T1000 (cell line): ENCODE results near the gene FAM111B.
"Not testable (repeated sequence)": the region's sequence is repeated elsewhere in the genome, so short reads cannot be mapped to it uniquely, and the experiment has no call there.

Experiments
- DNase-seq: peaks from one replicate; lab custom pipeline; 2025; ENCODE audit warnings: mixed read lengths; lab: John Stamatoyannopoulos, UW

The FAM111B gene, protein sequence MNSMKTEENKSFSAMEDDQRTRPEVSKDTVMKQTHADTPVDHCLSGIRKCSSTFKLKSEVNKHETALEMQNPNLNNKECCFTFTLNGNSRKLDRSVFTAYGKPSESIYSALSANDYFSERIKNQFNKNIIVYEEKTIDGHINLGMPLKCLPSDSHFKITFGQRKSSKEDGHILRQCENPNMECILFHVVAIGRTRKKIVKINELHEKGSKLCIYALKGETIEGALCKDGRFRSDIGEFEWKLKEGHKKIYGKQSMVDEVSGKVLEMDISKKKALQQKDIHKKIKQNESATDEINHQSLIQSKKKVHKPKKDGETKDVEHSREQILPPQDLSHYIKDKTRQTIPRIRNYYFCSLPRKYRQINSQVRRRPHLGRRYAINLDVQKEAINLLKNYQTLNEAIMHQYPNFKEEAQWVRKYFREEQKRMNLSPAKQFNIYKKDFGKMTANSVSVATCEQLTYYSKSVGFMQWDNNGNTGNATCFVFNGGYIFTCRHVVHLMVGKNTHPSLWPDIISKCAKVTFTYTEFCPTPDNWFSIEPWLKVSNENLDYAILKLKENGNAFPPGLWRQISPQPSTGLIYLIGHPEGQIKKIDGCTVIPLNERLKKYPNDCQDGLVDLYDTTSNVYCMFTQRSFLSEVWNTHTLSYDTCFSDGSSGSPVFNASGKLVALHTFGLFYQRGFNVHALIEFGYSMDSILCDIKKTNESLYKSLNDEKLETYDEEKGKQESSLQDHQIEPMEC

DNA sequence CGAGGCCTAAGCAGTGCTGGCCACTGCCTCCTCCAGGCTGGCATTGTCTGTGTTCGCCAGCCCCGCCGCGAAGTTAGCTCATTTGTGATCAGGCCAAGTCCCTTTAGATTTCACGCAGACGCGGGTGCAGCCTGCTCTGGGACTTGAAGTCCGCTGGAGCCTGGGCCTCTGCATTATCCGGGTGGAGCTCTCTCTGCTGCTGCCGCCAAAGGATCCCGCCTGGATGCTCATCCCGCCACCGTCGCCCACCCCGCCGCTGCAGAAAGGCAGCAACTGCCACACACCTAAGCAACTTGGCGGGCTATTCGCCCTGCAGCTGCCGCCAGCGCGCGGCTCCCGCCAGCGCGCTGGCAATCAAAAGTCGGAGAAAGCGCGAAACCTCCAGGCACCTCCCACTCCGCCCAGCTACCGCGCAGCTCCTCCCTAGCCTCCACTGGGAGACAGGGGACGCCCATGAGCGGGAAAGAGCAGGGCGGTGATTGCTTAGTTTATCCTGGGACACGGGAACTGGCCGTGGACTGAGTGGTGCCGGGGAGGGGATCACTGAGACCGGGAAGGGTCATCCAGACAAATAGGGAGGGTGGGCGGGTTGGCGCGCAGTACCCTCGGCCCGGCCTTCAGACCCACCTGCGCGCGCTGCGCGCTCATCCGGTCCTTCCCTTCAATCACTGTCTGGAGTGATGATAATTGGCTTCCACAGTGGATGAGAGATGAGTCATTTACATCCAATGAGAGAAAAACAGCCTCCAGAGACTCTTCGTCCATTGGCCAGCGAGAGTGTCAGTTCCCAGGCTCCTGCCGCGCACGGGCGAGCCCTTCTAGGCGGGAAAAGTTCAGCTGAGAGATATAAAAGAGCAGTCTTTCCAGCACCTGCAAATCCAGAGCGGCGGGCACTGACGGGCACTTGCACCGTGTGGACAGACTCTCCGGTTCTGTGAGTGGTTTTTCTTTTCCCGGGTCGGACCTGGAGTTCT is at the start of gene FAM111B:
Gene FAM111B (plus strand): TSS at position 875 of the 974 bp plus-strand sequence. CDS start 2,389 bp downstream, outside the sequence.
- peak; percentile 78 for DNase-seq

DNA sequence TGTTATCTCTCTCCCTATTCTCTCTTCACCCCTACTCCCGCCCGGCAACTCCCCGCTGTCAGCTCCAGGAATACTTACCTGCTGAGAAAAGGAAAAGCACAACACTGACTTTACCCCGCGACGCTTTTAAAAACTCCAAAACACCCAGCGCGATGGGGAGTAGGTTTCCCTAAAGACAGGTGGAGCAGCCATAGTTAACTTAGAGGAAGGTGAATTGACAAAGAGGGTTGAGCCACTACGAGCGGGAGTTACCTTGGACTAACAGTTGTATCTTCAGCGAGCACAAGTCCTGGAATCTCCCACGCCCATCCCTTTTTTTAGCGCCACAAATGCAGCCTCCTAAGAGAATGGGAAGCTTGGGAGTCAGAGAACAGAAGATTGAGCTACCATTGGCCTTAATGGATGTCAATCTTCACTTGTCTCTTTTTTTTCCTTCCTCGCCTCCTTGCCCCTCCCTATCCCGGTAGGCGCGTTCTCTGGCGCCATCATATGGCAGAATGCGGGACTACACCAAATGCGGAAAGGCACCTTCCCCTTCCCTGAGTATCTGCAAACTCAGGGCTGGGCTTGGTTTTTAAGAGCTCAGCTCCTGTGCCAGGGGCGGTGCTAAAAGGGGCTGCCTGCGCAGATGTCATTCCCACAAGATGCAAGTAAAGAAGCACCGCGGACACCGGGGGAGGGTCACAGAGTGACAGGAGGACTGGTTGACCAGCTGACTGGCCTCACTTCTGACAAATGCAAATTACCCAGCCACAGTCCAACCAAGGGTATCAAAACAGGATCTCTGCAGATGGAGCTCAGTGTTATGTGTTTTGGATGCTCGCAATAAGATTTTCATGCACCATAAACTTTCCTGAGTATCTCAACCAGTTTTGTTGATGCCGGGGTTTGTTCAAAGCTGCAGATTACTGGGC is 48.7 kb upstream of the FAM111B start:
- DNase-seq, result peak; percentile 21

DNA sequence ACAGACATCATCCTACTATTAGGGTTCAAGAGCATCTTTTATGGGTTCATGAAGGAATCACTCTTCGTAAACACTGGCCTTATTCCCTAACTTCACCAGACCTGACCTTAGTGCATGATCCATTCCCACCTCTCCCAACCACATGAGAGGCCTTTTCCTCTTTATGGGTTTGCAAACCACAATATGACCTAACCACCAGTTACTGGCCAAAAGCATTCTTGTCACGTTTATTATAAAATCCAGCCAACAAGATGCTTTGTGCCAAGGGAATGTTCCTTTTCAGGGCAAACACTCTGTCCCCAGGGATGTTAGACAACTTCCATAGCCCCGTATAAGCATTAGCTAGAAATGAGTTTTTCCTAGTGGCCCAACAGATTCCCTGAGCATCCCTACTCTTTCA is 46.9 kb upstream of the FAM111B start:
- not testable (repeated sequence) for DNase-seq

DNA sequence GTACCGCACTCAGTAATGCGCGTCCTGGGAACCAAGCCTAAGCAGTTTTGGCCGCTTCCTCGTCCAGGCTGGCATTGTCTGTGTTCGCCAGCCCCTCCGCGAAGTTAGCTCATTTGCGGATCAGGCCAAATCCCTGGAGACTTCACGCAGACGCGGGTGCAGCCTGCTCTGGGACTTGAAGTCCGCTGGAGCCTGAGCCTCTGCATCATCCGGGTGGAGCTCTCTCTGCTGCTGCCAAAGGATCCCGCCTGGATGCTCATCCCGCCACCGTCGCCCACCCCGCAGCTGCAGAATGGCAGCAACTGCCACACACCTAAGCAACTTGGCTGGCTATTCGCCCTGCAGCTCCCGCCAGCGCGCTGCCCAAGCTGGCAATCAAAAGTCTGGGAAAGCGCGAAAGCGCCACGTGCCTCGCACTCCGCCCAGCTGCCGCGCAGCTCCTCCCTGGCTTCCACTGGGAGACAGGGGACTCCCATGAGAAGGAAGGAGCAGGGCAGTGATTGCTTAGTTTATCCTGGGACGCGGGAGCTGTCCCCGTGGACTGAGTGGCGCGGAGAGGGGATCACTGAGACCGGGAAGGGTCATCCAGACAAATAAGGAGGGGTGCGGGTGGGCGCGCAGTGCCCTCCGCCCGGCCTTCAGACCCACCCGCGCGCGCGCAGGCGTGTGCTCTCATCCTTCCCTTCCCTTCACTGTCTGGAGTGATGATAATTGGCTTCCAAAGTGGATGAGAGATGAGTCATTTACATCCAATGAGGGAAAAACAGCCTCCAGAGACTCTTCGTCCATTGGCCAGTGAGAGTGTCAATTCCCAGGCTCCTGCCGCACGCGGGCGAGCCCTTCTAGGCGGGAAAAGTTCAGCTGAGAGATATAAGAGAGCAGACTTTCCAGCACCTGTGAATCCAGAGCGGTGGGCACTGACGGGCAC is 44.2 kb upstream of the FAM111B start:
- no peak for DNase-seq

DNA sequence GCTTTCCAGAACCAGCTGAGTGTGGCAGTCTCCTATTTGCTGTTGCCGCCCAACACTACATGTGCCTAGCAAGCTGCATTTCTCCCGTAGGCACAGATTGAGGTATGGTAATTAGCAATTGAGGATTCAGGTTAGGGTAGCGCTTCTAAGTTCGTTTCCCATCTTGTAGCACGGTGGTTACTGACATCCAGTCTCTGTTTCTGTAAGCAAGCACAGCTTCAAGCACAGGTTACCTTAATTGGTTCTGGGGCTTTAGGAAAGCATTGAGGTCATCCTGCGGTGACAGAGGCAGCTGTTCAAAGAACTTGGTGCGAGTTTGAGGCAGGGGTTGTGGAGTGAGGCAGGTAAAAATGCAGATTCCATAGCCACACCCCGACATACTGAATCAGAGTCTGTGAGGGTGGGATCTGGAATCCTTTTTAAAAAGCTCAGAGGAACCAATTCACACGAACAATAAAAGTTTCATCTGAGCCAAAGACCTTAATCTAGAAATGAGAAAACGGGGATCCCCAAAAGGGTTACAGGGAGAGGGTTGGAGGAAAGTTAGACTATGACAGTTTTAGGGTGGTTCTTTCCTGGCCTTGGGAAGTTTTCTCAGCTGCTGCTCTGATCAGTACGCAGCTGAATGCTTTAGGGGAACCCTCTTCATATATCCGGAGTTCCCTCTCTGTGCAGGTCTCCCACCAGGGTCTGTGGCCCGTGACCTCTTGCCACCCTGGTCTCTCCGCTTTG is 42.9 kb upstream of the FAM111B start:
- DNase-seq, result not testable (repeated sequence)

DNA sequence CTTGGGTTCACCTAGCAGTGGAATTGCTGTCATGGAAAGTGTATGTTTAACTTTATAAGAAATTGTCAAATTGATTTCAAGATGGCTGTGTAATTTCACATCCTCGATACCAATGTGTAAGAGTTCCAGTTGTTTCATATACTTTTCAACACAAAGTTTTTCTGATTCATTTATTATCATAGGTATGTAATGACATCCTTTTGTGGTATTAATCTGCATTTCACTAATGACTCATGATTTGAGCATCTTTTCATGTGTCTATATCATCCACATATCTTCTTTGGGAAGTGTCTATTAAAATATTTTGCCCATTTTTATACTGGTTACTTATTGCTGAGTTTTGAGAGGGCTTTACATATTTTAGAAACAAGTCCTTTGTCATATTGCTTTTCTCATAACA is 38.0 kb upstream of the FAM111B start:
- DNase-seq, result no peak

DNA sequence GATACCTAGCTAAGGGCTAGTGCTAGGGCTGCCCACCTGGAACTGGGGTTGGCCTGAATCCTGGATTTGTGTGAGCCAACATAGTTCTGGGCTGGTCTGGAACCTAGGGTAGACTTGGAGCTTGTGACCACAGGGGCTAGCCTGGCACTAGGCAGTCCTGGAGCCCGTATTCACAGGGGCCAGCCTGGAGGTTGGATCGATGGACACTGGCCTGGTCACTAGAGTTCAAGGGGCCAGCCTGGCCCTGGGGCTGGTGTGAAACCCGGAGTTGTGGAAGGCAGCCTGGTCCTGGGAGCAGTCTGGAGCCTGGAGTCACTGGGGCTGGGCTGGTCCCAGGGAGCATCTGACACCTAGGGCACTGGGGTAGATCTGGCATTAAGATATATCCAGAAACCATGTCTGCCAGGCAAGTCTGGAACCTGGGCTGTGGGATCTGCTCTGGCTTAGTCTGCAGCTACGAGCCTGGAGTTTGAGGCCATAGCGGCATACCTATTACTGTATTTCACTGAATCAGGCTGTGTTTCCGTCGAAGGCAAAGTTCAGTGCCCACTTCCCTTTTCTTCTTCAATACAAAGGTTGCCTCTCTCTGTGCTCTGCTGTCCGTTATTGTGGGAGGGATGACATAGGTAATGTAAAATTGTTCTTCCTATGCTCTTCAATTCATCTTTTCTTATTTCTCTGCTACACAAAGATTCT is 30.0 kb upstream of the FAM111B start:
- no peak for DNase-seq

DNA sequence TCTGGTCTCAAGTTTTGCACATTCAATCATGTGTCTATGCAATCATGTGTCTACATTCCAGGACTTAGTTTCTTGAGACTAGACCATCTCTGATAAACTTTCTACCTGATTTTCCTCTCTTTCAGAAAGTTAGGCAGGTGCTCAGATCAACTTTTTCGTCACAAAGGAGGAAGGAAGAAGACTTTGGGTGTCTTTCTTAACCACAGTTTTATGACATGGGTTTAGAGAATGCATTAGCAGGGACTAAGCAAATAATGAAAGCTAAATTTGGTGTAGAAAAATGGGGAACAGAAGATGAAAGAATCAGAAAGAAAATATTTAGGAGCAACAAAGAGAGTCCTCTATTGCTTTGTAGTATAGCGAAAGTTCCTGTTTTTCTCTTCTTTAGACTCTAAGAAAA is 28.6 kb upstream of the FAM111B start:
- no peak for DNase-seq

DNA sequence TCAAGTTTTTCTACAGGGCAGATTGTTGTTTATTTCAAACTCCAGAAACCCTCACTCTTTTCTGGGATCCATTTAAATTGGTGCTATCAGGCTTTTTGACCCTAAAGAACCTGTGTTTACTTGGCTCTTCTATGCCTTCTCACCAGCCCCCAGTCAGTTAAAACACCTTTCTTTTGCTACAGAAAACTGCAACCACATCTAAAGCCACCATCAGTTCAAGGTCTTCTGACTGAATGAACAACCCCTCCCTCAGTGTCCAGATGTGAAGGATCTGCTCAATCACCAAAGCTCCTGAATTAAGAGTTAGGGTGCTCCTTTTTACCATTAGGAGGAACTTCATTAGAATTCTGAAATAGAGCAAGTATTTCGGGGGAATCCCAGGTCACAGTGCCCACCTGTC is 28.0 kb upstream of the FAM111B start:
- DNase-seq, result no peak

DNA sequence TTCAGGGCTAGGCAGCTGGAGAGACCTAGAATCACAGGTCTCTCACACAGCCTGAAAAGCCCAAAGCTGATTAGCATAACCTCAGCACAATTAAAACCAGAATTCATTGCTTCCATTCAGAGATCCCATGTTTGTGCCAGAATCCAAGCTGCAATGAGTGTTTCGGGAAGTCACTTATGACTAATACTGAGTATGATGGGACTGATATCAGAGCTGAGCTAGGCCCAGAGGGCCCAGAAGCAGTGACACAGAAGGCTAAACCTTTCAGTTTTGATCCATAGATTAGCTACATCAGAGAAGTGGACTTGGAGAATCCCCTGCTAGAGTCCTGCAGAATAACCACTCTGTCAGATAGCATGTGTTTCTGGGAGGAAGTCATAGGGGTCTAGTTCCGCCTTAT is 26.6 kb upstream of the FAM111B start:
- DNase-seq, result not testable (repeated sequence)

DNA sequence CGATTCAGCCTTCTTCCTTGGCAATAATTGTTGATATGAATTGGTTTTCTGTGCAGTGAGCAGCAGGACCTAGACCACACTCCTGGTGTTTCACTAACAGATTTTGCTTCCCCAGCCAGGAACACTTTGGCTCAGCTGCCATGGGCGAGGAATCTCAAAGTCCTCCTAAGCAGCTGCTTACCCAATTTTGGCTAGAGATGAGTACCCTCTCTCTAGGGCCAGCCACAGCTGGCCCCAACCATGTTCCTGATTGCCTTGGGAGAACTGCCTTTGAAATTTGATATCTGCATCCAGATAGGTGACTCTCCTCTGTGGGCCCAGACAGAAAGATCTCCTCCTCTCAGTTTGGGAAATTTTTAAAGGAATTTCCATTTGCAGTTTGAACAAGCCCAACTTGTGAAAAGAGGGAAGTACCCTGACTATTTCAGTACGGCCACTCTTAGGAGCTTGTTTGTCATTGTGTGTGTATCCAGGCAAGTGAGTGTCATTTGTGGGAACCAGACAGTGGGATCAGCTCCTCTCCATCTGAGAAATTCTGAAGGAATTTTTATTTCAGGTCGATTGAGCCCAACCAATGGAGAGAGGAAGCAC is 25.5 kb upstream of the FAM111B start:
- not testable (repeated sequence) for DNase-seq

DNA sequence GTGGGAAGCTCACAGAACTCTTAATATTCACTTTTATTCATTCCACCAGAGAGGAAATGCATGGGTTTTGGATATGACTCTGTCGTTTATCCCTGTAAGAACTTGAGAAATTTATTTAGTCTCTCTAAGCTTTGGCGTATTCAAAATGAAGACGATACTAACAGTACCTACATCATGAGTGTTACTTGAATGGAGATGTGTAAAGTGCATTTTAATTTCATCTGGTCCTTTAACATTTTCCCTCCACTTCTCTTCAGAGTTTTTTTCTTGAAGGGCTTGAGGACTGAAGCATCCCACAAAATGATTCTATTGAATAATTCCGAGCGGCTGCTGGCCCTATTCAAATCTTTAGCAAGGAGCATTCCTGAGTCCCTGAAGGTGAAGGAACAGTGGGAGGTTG is 21.0 kb upstream of the FAM111B start, which contains the start of gene GLYATL1B:
Gene GLYATL1B (plus strand): TSS at position 301 of the 400 bp plus-strand sequence. CDS start 0 bp downstream, at position 301.
- not testable (repeated sequence) for DNase-seq

DNA sequence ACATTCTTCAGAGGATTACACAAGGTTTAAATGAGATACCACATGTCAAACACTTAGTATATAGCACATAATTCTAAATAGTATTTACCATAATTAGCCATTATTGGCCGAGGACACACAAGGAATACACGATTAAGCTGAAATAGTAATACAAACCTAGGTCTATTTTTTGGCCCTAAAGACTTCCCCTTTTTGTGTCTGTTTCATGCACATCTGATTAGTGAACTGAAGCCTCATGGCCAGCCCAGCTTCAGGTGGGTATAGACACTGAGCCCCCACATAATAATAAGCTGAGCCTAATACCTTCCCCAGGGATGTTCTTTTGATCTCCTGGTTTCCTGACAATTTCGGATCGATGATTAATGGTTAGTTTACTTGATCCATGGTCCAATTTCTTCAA is 18.9 kb upstream of the FAM111B start:
- DNase-seq, result no peak

DNA sequence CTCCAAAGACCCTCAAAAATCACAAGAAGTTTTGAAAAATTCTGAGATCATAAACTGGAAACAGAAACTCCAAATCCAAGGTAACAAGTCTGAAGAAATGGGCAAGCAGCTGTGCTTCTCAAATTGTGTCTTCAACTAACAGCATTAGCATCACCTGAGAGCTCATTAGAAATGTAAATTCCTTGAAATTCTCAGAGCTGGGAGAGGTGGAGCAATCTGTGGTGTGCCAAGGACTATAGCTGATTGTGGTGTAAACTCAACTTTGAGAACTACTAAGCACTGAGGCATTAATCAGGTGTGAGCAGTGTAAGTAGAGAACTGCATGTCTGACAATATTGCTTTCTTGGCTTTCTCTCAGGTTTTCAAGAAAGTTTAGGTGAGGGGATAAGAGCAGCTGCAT is 13.5 kb upstream of the FAM111B start:
- not testable (repeated sequence) for DNase-seq

DNA sequence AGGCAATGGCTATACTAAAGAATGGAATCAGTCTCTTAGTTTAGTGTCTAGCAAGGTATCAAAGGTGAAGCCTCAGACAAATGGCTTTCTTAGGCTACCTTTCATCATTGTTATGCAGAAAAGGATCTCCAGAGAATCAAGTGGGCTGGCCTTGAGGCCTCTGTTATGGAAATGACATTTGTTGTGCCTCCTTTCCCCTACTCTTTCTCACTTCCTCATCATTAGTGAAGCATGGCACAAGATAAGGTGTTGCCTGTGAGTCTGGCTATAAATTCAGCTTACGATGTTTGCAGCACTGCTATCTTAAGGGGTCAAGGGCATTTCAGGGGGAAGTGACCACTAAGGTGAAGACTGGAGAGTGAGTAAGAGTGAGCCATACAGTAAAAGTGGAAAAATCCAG is 11.8 kb upstream of the FAM111B start:
- not testable (repeated sequence) for DNase-seq

DNA sequence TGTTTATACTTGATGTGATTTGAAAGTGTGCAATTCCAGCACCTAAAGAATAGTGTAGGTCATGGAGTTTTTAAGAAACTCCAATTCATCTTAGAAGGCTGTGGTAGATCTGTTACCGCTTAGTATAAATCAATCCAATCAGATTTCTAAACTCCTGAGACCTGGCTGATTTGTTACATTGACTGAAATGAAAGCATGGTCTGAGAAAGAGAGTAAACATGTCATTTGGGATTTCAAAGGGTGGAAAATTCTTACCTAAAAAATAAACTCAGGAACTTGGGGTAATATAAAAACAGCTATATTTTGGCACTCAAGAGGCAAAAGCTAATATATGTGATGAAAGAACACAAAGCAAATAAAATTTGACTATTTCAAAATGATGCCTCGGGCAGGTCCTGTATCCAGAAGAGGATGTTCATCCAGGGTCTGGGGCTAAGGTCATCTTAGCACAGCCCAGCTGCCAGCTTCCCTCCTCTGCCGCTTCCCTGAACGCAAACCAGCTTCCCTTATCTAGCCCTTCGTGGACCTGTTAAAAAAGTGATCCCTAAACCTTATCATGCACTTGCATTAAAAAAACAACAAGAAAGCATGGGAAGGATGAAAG is 11.0 kb upstream of the FAM111B start:
- not testable (repeated sequence) for DNase-seq

DNA sequence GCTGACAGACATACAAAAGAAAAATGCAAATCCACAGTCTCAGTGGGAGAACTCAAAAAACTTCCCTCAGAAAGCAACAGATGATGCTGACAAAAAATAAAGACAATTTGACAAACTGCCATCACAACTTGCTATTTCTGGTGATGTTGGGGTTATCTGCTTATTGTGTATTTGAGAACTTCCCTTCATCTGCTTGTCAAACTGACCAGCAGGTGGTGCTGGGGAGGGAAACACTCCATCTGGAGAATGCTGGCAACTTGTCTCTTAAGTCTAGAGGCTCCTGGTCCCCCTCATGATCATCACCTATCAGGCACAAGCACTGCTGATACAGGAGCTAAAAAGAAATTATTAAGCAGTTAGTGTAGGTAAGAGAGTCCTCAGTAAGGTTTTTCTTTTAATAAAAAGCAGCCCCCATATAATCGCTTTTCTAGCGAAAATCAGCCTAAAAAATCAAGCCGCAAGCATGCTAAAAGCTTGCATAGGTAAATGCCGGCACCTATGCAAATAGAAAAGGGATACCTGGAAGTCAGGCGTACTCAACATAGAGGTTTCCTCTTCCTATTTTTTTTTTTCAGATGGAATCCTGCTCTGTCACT is 9.8 kb upstream of the FAM111B start:
- no peak for DNase-seq
